GM19395 (cell line): ENCODE data around the gene XPO5.

Experiments used
- ATAC-seq: cut with Tn5 transposase; IDR thresholded peaks from one replicate; pipeline ENCODE4 v1.9.1; 2021; ENCODE audit warnings: mild to moderate bottlenecking, moderate library complexity; ENCODE audit not compliant: unreplicated experiment

Gene XPO5

DNA sequence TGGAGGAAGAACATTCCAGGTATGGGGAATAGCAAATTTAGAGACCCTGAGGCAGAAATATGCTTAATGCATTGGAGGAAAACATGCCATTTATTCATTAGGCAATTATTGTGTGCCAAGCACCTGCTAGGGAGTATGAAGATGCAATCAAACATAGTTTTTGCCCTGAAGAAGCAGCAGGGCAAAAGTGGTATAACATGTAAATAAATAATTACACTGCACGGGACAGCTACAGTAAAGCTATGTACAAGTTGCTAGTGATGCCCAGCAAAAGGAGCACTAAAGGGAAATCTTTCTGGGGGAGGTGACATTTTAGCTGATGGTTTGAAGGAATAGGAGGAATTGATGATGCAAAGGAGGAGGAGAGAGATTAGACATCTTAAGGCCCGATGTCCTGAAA is 99.1 kb downstream of the XPO5 start:
- ATAC-seq, result no peak

- ATAC-seq, result no peak
Measured at GRCh38 chr6:43475516-43475915, 100.3 kb downstream of the XPO5 start.

DNA sequence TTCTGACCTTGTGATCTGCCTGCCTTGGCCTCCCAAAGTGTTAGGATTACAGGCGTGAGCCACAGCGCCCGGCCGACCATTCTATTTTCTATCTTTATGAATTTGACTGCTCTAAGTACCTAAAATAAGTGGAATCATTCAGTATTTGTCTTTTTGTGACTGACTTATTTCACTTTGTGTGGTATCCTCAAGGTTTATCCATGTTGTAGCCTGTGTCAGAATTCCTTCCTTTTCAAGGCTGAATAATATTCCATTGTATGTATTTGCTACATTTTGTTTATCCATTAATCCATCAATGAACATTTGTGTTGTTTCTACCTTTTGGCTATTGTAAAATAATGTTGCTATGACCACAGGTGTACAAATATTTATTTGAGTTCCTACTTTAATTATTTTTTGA is 103.3 kb downstream of the XPO5 start:
- ATAC-seq, result no peak
